Gastrocnemius medialis (tissue), 4 donors: ENCODE data around the gene GPR3. TPM values are rescaled to one million over a fixed set of nuclear protein-coding genes. Genes with fewer than 3 reads are reported as not detected.

ENCODE experiments used
- ATAC-seq, 2 donors: fragments of 150-250 bp; one replicate each; pipeline ENCODE4 v1.9.1; 2016
- DNase-seq, 2 donors: peaks; one replicate each; pipeline ENCODE4 v3.0.0-alpha.2; 2019
- H3K27ac ChIP-seq, 4 donors: fragments of 200-600 bp; sonication (generic); 1 replicate in 1 of 4; 2 replicates in 3 of 4; pipeline ENCODE4 v1.5.1; 2016 to 2018; ENCODE audit warnings: mild to moderate bottlenecking in 2 of 4, moderate library complexity in 1 of 4
- H3K27me3 ChIP-seq, 3 donors: fragments of 200-600 bp; sonication (generic) in 2 of 3; 1 replicate in 1 of 3; 2 replicates in 2 of 3; pipeline versions ENCODE4 v1.5.1 to v1.6.0; 2016 to 2019; ENCODE audit warnings: mild to moderate bottlenecking in 1 of 3, moderate library complexity in 1 of 3
- H3K36me3 ChIP-seq, 2 donors: fragments of 200-600 bp; sonication (generic) in 1 of 2; one replicate each; pipeline ENCODE4 v1.5.1; 2017 to 2018
- H3K4me1 ChIP-seq, 2 donors: fragments of 200-600 bp; sonication (generic) in 1 of 2; one replicate each; pipeline ENCODE4 v1.5.1; 2016 to 2017; ENCODE audit warnings: mild to moderate bottlenecking in 2 of 2
- H3K4me3 ChIP-seq, 4 donors: fragments of 200-600 bp; sonication (generic) in 3 of 4; 1 replicate in 1 of 4; 2 replicates in 3 of 4; pipeline ENCODE4 v1.5.1; 2016 to 2019; ENCODE audit warnings: mild to moderate bottlenecking in 2 of 4
- H3K9me3 ChIP-seq, 3 donors: fragments of 200-600 bp; sonication (generic) in 2 of 3; 1 replicate in 1 of 3; 2 replicates in 2 of 3; pipeline ENCODE4 v1.5.1; 2016 to 2019
- CTCF ChIP-seq, 5 experiments: fragments of 450-650 bp in 3 of 5; fragments of 200-600 bp in 2 of 5; sonication (generic) in 2 of 5; IDR thresholded peaks in 4 of 5; conservative IDR thresholded peaks in 1 of 5; 1 replicate in 4 of 5; 2 replicates in 1 of 5; pipeline ENCODE4 v1.5.1; 2016 to 2019; ENCODE audit warnings: antibody characterized with exemption in 5 of 5, mild to moderate bottlenecking in 3 of 5, moderate library complexity in 3 of 5
- POLR2A ChIP-seq, 2 donors: fragments of 450-650 bp; IDR thresholded peaks; one replicate each; pipeline ENCODE4 v1.6.1; 2017; ENCODE audit warnings: antibody characterized with exemption in 2 of 2, mild to moderate bottlenecking in 2 of 2, moderate library complexity in 2 of 2
- in situ Hi-C, 4 donors: fragments of 200-750 bp; cut with MboI; loops; one replicate each; pipeline versions ENCODE4 v1.15.0 to v1.8.0; 2017; ENCODE audit warnings: low sequenced_read_pairs in 4 of 4
- intact Hi-C: fragments of 100-400 bp; cut with DNase I; formaldehyde crosslinking; loops from one replicate; pipeline ENCODE4 v1.15.1; 2023; ENCODE audit warnings: low total_unique reads
- total RNA-seq, 4 donors: library from RNA; depleted of rRNA; stranded (reverse); fragments of >200 nt; gene quantifications; one replicate each; pipeline versions ENCODE4 v1.1.0 to v1.2.3, GENCODE V29; 2016

GPR3 gene
- total RNA-seq, 4 donors from 2014 or later, result 0.23 to 0.51 (median 0.35) TPM; not detected in 1

- H3K4me1 ChIP-seq, result peaks cover 23 to 28% of the 10 kb centered on the region in 2 donors
- intact Hi-C loops (no loop called here), in situ Hi-C loops (loop anchor here in 2 of 4 donors (25.0 kb wide), 1 partner anchor 102 kb away; no protein-coding TSS in a partner anchor)
- TF ChIP-seq CTCF (IDR thresholded peaks at IDR 0.05 in 4 of 5, conservative IDR thresholded peaks at IDR 0.05 in 1 of 5) (no peak), POLR2A (IDR thresholded peaks at IDR 0.05) (no peak)
- no peak overlapping the region for H3K27ac ChIP-seq
- no peak for DNase-seq
- peaks cover 0 to 95% of the 10 kb centered on the region in 2 donors for H3K36me3 ChIP-seq
- no peaks in the 10 kb centered on the region for H3K27me3 ChIP-seq
- ATAC-seq, result no peak
- H3K4me3 ChIP-seq, result no peak overlapping the region
- no peaks in the 10 kb centered on the region for H3K9me3 ChIP-seq
Measured at GRCh38 chr1:27410709-27411108, 18.3 kb downstream of the GPR3 start.

GRCh38 chr1:27412502-27412901, 20.1 kb downstream of the GPR3 start:
- H3K9me3 ChIP-seq, result no peaks in the 10 kb centered on the region
- intact Hi-C loops, result no loop called here
- DNase-seq (no peak), ATAC-seq (no peak)
- peak overlapping the region; percentile 29 to 61 (median 42) for H3K27ac ChIP-seq
- peaks cover 0 to 89% of the 10 kb centered on the region in 2 donors for H3K36me3 ChIP-seq
- H3K4me1 ChIP-seq, result peaks cover 13 to 26% of the 10 kb centered on the region in 2 donors
- TF ChIP-seq POLR2A (IDR thresholded peaks at IDR 0.05) (no peak), CTCF (IDR thresholded peaks at IDR 0.05 in 4 of 5, conservative IDR thresholded peaks at IDR 0.05 in 1 of 5) (no peak)
- in situ Hi-C loops, result loop anchor here in 2 of 4 donors (25.0 kb wide), 1 partner anchor 100 kb away; no protein-coding TSS in a partner anchor
- no peaks in the 10 kb centered on the region for H3K27me3 ChIP-seq
- no peak overlapping the region for H3K4me3 ChIP-seq

GRCh38 chr1:27413004-27413403, 20.6 kb downstream of the GPR3 start:
- H3K4me3 ChIP-seq, result no peak overlapping the region
- peaks cover 18 to 31% of the 10 kb centered on the region in 2 donors for H3K4me1 ChIP-seq
- in situ Hi-C loops, result loop anchor here in 2 of 4 donors (25.0 kb wide), 1 partner anchor 99 kb away; no protein-coding TSS in a partner anchor
- intact Hi-C loops, result no loop called here
- no peaks in the 10 kb centered on the region for H3K27me3 ChIP-seq
- ATAC-seq, result peak; percentile 59 to 74
- TF ChIP-seq POLR2A (IDR thresholded peaks at IDR 0.05) (no peak), CTCF (IDR thresholded peaks at IDR 0.05 in 4 of 5, conservative IDR thresholded peaks at IDR 0.05 in 1 of 5) (no peak)
- H3K36me3 ChIP-seq, result peaks cover 0 to 89% of the 10 kb centered on the region in 2 donors
- no peaks in the 10 kb centered on the region for H3K9me3 ChIP-seq
- DNase-seq, result peak; percentile 54 to 57
- H3K27ac ChIP-seq, result peak overlapping the region; percentile 29 to 61 (median 42)

- in situ Hi-C loops, result loop anchor here in 2 of 4 donors (25.0 kb wide), 1 partner anchor 98 kb away; no protein-coding TSS in a partner anchor
Measured at GRCh38 chr1:27414091-27414490, 21.7 kb downstream of the GPR3 start.

More at GRCh38 chr1:27414091-27414490, 21.7 kb downstream of the GPR3 start:
- Histone ChIP-seq H3K27me3 (no peaks in the 10 kb centered on the region), H3K9me3 (no peaks in the 10 kb centered on the region), H3K27ac (peak overlapping the region in 3 of 4 donors; percentile 26 to 61 (median 32)), H3K4me1 (peaks cover 28 to 42% of the 10 kb centered on the region in 2 donors), H3K36me3 (peaks cover 0 to 82% of the 10 kb centered on the region in 2 donors), H3K4me3 (no peak overlapping the region)
- intact Hi-C loops, result no loop called here
- ATAC-seq (no peak), DNase-seq (no peak)
- no peak for TF ChIP-seq POLR2A (IDR thresholded peaks at IDR 0.05)
- no peak for TF ChIP-seq CTCF (IDR thresholded peaks at IDR 0.05 in 4 of 5, conservative IDR thresholded peaks at IDR 0.05 in 1 of 5)
